HCT116 (cell line): Measurements from ENCODE around the gene PTBP1.

ENCODE experiments used
- CEBPB ChIP-seq: IDR thresholded peaks from 2 replicates; pipeline ENCODE4 v1.6.1; 2012; ENCODE audit warnings: low read depth
- ELF1 ChIP-seq: IDR thresholded peaks from 2 replicates; pipeline ENCODE4 v1.6.1; 2012; ENCODE audit warnings: low read depth, borderline replicate concordance
- EZH2 ChIP-seq: fragments of 200-600 bp; sonication (generic); IDR thresholded peaks from 2 replicates; pipeline ENCODE4 v1.6.1; 2017; ENCODE audit warnings: antibody characterized with exemption, mixed run types
- POLR2AphosphoS5 ChIP-seq: IDR thresholded peaks from 2 replicates; pipeline ENCODE4 v1.6.1; 2011; ENCODE audit warnings: mild to moderate bottlenecking, low read depth, low read length, moderate library complexity
- ZFX ChIP-seq: fragments of 450-650 bp; IDR thresholded peaks from 2 replicates; pipeline ENCODE4 v1.6.1; 2017
- ZNF274 ChIP-seq: fragments of 200-500 bp; sonication (Bioruptor generic); IDR thresholded peaks from 2 replicates; pipeline ENCODE4 v1.6.1; 2014; ENCODE audit warnings: mild to moderate bottlenecking, low read depth, low read length, inconsistent platforms
- TF ChIP-seq, protein P1 (sequence below): IDR thresholded peaks from 2 replicates; pipeline ENCODE4 v1.6.1; 2012
- TF ChIP-seq, protein P2 (sequence below), 3 experiments: fragments of 200-600 bp in 1 of 3; sonication (generic) in 1 of 3; IDR thresholded peaks in 2 of 3; conservative IDR thresholded peaks in 1 of 3; 2 replicates each; pipeline ENCODE4 v1.5.1; 2012 to 2017; ENCODE audit warnings: low read depth in 2 of 3, low read length in 2 of 3, antibody characterized with exemption in 1 of 3, borderline replicate concordance in 1 of 3, control low read depth in 1 of 3, mild to moderate bottlenecking in 1 of 3, mixed read lengths in 1 of 3, mixed run types in 1 of 3, moderate library complexity in 1 of 3; ENCODE audit not compliant: insufficient read depth in 1 of 3

GRCh38 chr19:752652-753517, 44.4 kb upstream of the PTBP1 start:
- peak; percentile 30; the same call in 1 of the 2 replicates for TF ChIP-seq POLR2AphosphoS5
- TF ChIP-seq, protein P1, sequence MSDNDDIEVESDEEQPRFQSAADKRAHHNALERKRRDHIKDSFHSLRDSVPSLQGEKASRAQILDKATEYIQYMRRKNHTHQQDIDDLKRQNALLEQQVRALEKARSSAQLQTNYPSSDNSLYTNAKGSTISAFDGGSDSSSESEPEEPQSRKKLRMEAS, result peak; percentile 79
- no peak for TF ChIP-seq ZFX
- TF ChIP-seq, protein P2, sequence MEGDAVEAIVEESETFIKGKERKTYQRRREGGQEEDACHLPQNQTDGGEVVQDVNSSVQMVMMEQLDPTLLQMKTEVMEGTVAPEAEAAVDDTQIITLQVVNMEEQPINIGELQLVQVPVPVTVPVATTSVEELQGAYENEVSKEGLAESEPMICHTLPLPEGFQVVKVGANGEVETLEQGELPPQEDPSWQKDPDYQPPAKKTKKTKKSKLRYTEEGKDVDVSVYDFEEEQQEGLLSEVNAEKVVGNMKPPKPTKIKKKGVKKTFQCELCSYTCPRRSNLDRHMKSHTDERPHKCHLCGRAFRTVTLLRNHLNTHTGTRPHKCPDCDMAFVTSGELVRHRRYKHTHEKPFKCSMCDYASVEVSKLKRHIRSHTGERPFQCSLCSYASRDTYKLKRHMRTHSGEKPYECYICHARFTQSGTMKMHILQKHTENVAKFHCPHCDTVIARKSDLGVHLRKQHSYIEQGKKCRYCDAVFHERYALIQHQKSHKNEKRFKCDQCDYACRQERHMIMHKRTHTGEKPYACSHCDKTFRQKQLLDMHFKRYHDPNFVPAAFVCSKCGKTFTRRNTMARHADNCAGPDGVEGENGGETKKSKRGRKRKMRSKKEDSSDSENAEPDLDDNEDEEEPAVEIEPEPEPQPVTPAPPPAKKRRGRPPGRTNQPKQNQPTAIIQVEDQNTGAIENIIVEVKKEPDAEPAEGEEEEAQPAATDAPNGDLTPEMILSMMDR (IDR thresholded peaks at IDR 0.05 in 2 of 3, conservative IDR thresholded peaks at IDR 0.05 in 1 of 3; ENCODE audit: borderline replicate concordance in 1 of 3, insufficient read depth in 1 of 3, low read depth in 2 of 3, low read length in 2 of 3), result no peak
- TF ChIP-seq ELF1, result no peak
- TF ChIP-seq ZNF274, result no peak
- no peak for TF ChIP-seq EZH2
- no peak for TF ChIP-seq CEBPB
